H1 (cell line): ENCODE results near the gene PPM1G. TPM values are rescaled to one million over a fixed set of nuclear protein-coding genes. Genes with fewer than 3 reads are reported as not detected.

Source experiments
- CTCF ChIA-PET: fragments of 300-600 bp; sonication (Branson Sonifier 250); formaldehyde crosslinking; loops from one replicate; lab custom pipeline; 2021; ENCODE audit not compliant: partially characterized antibody; lab: Charles Lee
- POLR2A ChIA-PET: fragments of 300-600 bp; sonication (Branson Sonifier 250); formaldehyde crosslinking; loops from one replicate; lab custom pipeline; 2021; ENCODE audit warnings: inconsistent platforms; ENCODE audit not compliant: partially characterized antibody; lab: Charles Lee
- DNase-seq, 2 experiments: peaks; one replicate each; pipeline versions ENCODE4 v3.0.0 to v3.0.0-alpha.2; 2010 to 2022; ENCODE audit warnings: low spot score in 2 of 2, low read depth in 1 of 2, mixed read lengths in 1 of 2
- FAIRE-seq: peaks from 2 replicates; lab custom pipeline; 2011; peaks lifted over from hg19 to GRCh38; lab: Jason Lieb, UNC
- H2AFZ ChIP-seq: 2 replicates; pipeline ENCODE4 v1.8.1; 2012; ENCODE audit warnings: low read length, inconsistent platforms
- H2AK5ac ChIP-seq: 2 replicates; pipeline ENCODE4 v1.6.1; 2013; ENCODE audit warnings: low read depth, low read length
- H2BK120ac ChIP-seq: replicated peaks from 2 replicates; pipeline ENCODE3; 2013; ENCODE audit warnings: low read depth, low read length, inconsistent platforms
- H2BK12ac ChIP-seq: 2 replicates; pipeline ENCODE4 v1.6.1; 2013; ENCODE audit warnings: low read depth, low read length
- H2BK15ac ChIP-seq: 2 replicates; pipeline ENCODE4 v1.6.1; 2013; ENCODE audit warnings: low read length
- H2BK20ac ChIP-seq: 2 replicates; pipeline ENCODE4 v1.6.1; 2013; ENCODE audit warnings: low read length
- H2BK5ac ChIP-seq: 2 replicates; pipeline ENCODE4 v1.6.1; 2013; ENCODE audit warnings: low read depth, low read length
- H3K14ac ChIP-seq: 2 replicates; pipeline ENCODE4 v1.6.1; 2013; ENCODE audit warnings: inconsistent platforms; ENCODE audit not compliant: insufficient read length
- H3K18ac ChIP-seq: 2 replicates; pipeline ENCODE4 v1.6.1; 2013; ENCODE audit warnings: low read length; ENCODE audit errors: extremely low read depth
- H3K23ac ChIP-seq: 2 replicates; pipeline ENCODE4 v1.6.1; 2013; ENCODE audit warnings: inconsistent platforms; ENCODE audit not compliant: insufficient read length
- H3K23me2 ChIP-seq: 2 replicates; pipeline ENCODE4 v1.6.1; 2013; ENCODE audit warnings: low read depth, low read length
- H3K27ac ChIP-seq: 2 replicates; pipeline ENCODE4 v1.6.1; 2011; ENCODE audit warnings: low read depth, low read length, inconsistent platforms
- H3K27me3 ChIP-seq, 4 experiments: replicated peaks in 1 of 4; 1 replicate in 1 of 4; 2 replicates in 3 of 4; pipeline versions ENCODE4 v1.6.1 to v1.8.1; 2011 to 2013; ENCODE audit warnings: low read length in 3 of 4, mild to moderate bottlenecking in 3 of 4, inconsistent platforms in 2 of 4, mixed read lengths in 2 of 4, moderate library complexity in 1 of 4; ENCODE audit not compliant: control insufficient read depth in 3 of 4, insufficient read depth in 3 of 4; ENCODE audit errors: extremely low read depth in 1 of 4
- H3K36me3 ChIP-seq, 4 experiments: 2 replicates each; pipeline versions ENCODE4 v1.6.1 to v1.8.1; 2011 to 2013; ENCODE audit warnings: mild to moderate bottlenecking in 4 of 4, low read length in 3 of 4, moderate library complexity in 2 of 4, control low read depth in 1 of 4, inconsistent platforms in 1 of 4; ENCODE audit not compliant: insufficient read depth in 4 of 4, control insufficient read depth in 2 of 4
- H3K4ac ChIP-seq: replicated peaks from 2 replicates; pipeline ENCODE3; 2013; ENCODE audit warnings: low read length, low read depth, mixed read lengths, inconsistent platforms; ENCODE audit not compliant: insufficient read length
- H3K4me1 ChIP-seq, 4 experiments: replicated peaks in 1 of 4; 1 replicate in 1 of 4; 2 replicates in 3 of 4; pipeline versions ENCODE4 v1.6.1 to v1.8.1; 2011 to 2013; ENCODE audit warnings: low read length in 3 of 4, inconsistent platforms in 2 of 4, mixed read lengths in 1 of 4; ENCODE audit not compliant: insufficient read depth in 4 of 4, control insufficient read depth in 3 of 4
- H3K4me2 ChIP-seq, 2 experiments: 2 replicates each; pipeline versions ENCODE4 v1.6.1 to v1.8.1; 2011 to 2013; ENCODE audit warnings: low read depth in 2 of 2, low read length in 2 of 2, control low read depth in 1 of 2, inconsistent platforms in 1 of 2, mild to moderate bottlenecking in 1 of 2; ENCODE audit not compliant: insufficient read depth in 1 of 2
- H3K4me3 ChIP-seq, 4 experiments: fragments of 200-600, 300-600 bp in 1 of 4; sonication (generic), shearing (Covaris generic), sonication (Bioruptor Twin) in 1 of 4; 2 replicates each; pipeline versions ENCODE4 v1.5.1 to v1.8.1; 2011 to 2016; ENCODE audit warnings: low read length in 4 of 4, low read depth in 3 of 4, control low read depth in 2 of 4, inconsistent platforms in 2 of 4, mild to moderate bottlenecking in 2 of 4, mixed read lengths in 1 of 4, moderate library complexity in 1 of 4; ENCODE audit not compliant: insufficient read depth in 2 of 4; ENCODE audit errors: extremely low read depth in 1 of 4
- H3K56ac ChIP-seq: replicated peaks from 2 replicates; pipeline ENCODE3; 2013; ENCODE audit warnings: low read depth, mild to moderate bottlenecking, mixed read lengths, low read length, inconsistent platforms; ENCODE audit not compliant: insufficient read length
- H3K79me1 ChIP-seq: 2 replicates; pipeline ENCODE4 v1.6.1; 2013; ENCODE audit warnings: low read depth, low read length, control low read depth
- H3K79me2 ChIP-seq, 2 experiments: 2 replicates each; pipeline versions ENCODE4 v1.6.1 to v1.8.1; 2012 to 2013; ENCODE audit warnings: low read length in 2 of 2, mild to moderate bottlenecking in 2 of 2, inconsistent platforms in 1 of 2; ENCODE audit not compliant: insufficient read depth in 2 of 2, control insufficient read depth in 1 of 2
- H3K9ac ChIP-seq, 4 experiments: replicated peaks in 1 of 4; 1 replicate in 1 of 4; 2 replicates in 3 of 4; pipeline versions ENCODE4 v1.6.1 to v1.8.1; 2011 to 2013; ENCODE audit warnings: low read depth in 3 of 4, low read length in 3 of 4, control low read depth in 2 of 4, mild to moderate bottlenecking in 2 of 4, moderate library complexity in 2 of 4, inconsistent platforms in 1 of 4; ENCODE audit errors: extremely low read depth in 1 of 4
- H3K9me3 ChIP-seq, 2 experiments: 2 replicates each; pipeline versions ENCODE4 v1.6.1 to v1.8.1; 2012 to 2013; ENCODE audit warnings: mild to moderate bottlenecking in 2 of 2, moderate library complexity in 2 of 2, control low read depth in 1 of 2, inconsistent platforms in 1 of 2, low read depth in 1 of 2, low read length in 1 of 2, mixed read lengths in 1 of 2; ENCODE audit not compliant: insufficient read depth in 2 of 2
- H4K20me1 ChIP-seq, 2 experiments: replicated peaks in 1 of 2; 2 replicates each; pipeline versions ENCODE3 to v1.8.1; 2011 to 2013; ENCODE audit warnings: inconsistent platforms in 2 of 2, low read length in 2 of 2, mild to moderate bottlenecking in 1 of 2; ENCODE audit not compliant: insufficient read depth in 2 of 2, control insufficient read depth in 1 of 2
- H4K5ac ChIP-seq: 2 replicates; pipeline ENCODE4 v1.6.1; 2013; ENCODE audit warnings: low read length, low read depth, mixed read lengths, inconsistent platforms; ENCODE audit not compliant: insufficient read length
- H4K8ac ChIP-seq: 2 replicates; pipeline ENCODE4 v1.8.0; 2013; ENCODE audit warnings: mild to moderate bottlenecking, moderate library complexity, low read length, inconsistent platforms; ENCODE audit not compliant: insufficient read depth; ENCODE audit errors: extremely low read depth
- H4K91ac ChIP-seq: replicated peaks from 2 replicates; pipeline ENCODE3; 2013; ENCODE audit warnings: low read length, mixed read lengths, inconsistent platforms; ENCODE audit not compliant: insufficient read length
- CHD1 ChIP-seq: IDR thresholded peaks from 2 replicates; pipeline ENCODE4 v1.6.1; 2012; ENCODE audit warnings: low read depth, low read length, improper control_type of control experiment
- CHD2 ChIP-seq: IDR thresholded peaks from 2 replicates; pipeline ENCODE4 v1.6.1; 2012; ENCODE audit warnings: low read length, improper control_type of control experiment
- KDM1A ChIP-seq: fragments of 200-600, 300-600 bp; sonication (generic); IDR thresholded peaks from 2 replicates; pipeline ENCODE4 v1.7.1; 2016; ENCODE audit warnings: mild to moderate bottlenecking, low read length, borderline replicate concordance
- KDM5A ChIP-seq: fragments of 200-600 bp; IDR thresholded peaks from 2 replicates; pipeline ENCODE4 v1.7.1; 2012; ENCODE audit warnings: mild to moderate bottlenecking, low read length, inconsistent platforms, mixed read lengths
- NRF1 ChIP-seq: IDR thresholded peaks from 2 replicates; pipeline ENCODE4 v1.6.1; 2011; ENCODE audit warnings: mild to moderate bottlenecking, low read depth, low read length, improper control_type of control experiment
- SP1 ChIP-seq: IDR thresholded peaks from 2 replicates; pipeline ENCODE4 v1.6.1; 2011; ENCODE audit warnings: low read depth, low read length
- SUZ12 ChIP-seq: fragments of 200-600 bp; sonication (generic); IDR thresholded peaks from 2 replicates; pipeline ENCODE4 v1.6.1; 2012; ENCODE audit warnings: mild to moderate bottlenecking, inconsistent platforms, low read length, moderate library complexity, mixed read lengths
- TCF12 ChIP-seq: IDR thresholded peaks from 2 replicates; pipeline ENCODE4 v1.6.1; 2011; ENCODE audit warnings: low read depth, mild to moderate bottlenecking, low read length
- YY1 ChIP-seq: IDR thresholded peaks from 2 replicates; pipeline ENCODE4 v1.6.1; 2011; ENCODE audit warnings: low read depth, mild to moderate bottlenecking, low read length
- WGBS, 2 experiments: shearing (Covaris generic) in 1 of 2; methylation state at CpG; one replicate each; pipeline versions ENCODE4 v1.1.6 to v1.1.7; 2013 to 2015; ENCODE audit warnings: low lambda C conversion rate in 2 of 2, mixed read lengths in 2 of 2, inconsistent platforms in 1 of 2, low coverage in 1 of 2, missing lambda C conversion rate in 1 of 2; ENCODE audit not compliant: insufficient replicate concordance in 2 of 2, insufficient coverage in 1 of 2, insufficient read length in 1 of 2; ENCODE audit errors: extremely low coverage in 1 of 2, missing lambda C conversion rate in 1 of 2; 5-methylcytosine and 5-hydroxymethylcytosine counted together
- polyA plus RNA-seq, 7 experiments: library from polyadenylated mRNA; depleted of rRNA in 3 of 7; stranded (reverse) in 5 of 7; unstranded in 2 of 7; fragments of >200 nt in 5 of 7; fragments of 200-250 nt in 2 of 7; gene quantifications; 1 replicate in 5 of 7; 2 replicates in 1 of 7; 4 replicates in 1 of 7; pipeline versions ENCODE4 v1.2.1 to v1.2.3, GENCODE V29; 2011 to 2013; ENCODE audit warnings: missing spikeins in 2 of 7, mixed read lengths in 2 of 7
- total RNA-seq: library from RNA; stranded (reverse); fragmentation: NEBNext Ultra II Directional; extraction: Animal tissue kit (Norgen Biotek cat#: 25700); gene quantifications from 2 replicates; pipeline ENCODE4 v1.2.1, GENCODE V29; 2021
- TF ChIP-seq, protein P1 (sequence below): IDR thresholded peaks from 2 replicates; pipeline ENCODE4 v1.6.1; 2011; ENCODE audit warnings: low read length, improper control_type of control experiment

The PPM1G gene
- total and polyA plus RNA-seq, 2 of the 8 experiments (the other 6 are each of a cell fraction or from before 2014, with no cell fraction given): 73.3 to 203 TPM

DNA sequence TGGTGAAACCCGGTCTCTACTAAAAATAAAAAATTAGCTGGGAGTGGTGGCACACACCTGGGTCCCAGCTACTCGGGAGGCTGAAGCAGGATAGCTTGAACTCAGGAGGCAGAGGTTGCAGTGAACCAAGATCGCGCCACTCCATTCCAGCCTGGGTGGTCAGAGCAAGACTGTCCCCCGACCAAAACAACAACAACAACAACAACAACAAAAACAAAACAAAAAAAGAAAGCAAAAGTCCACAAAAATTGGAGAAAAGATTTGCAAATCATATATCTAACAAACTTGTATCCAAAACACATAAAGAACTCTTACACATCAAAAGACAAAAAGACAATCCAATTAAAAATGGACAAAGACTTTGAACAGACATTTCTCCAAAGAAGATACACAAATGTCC lies 10.4 kb downstream of the PPM1G start:
- Histone ChIP-seq H4K91ac (no peak overlapping the region), H3K36me3 (peaks cover 0 to 2% (median 0%) of the 10 kb centered on the region in 4 experiments; a peak in 1 of 8 replicates), H3K18ac (no peak overlapping the region), H2BK20ac (no peak overlapping the region), H3K79me1 (no peaks in the 10 kb centered on the region; the same call in none of the 2 replicates), H2AFZ (no peak overlapping the region), H3K79me2 (peaks cover 25 to 98% of the 10 kb centered on the region in 2 experiments), H2BK5ac (no peak overlapping the region), H3K23me2 (no peaks in the 10 kb centered on the region), H3K4ac (no peak overlapping the region), H2BK120ac (no peak overlapping the region), H3K14ac (no peak overlapping the region), H3K27ac (no peak overlapping the region), H4K5ac (no peak overlapping the region), H3K4me3 (no peak overlapping the region), H3K9ac (no peak overlapping the region), H3K27me3 (no peaks in the 10 kb centered on the region), H3K23ac (no peak overlapping the region), H2BK15ac (no peak overlapping the region), H3K56ac (no peak overlapping the region), H3K9me3 (no peaks in the 10 kb centered on the region), H3K4me1 (no peaks in the 10 kb centered on the region), H3K4me2 (no peak overlapping the region), H2AK5ac (no peak overlapping the region), H4K8ac (no peak overlapping the region), H4K20me1 (peaks cover 4 to 10% of the 10 kb centered on the region in 2 experiments), H2BK12ac (no peak overlapping the region)
- DNase-seq: no peak
- ChIA-PET POLR2A (interaction anchor here (1.2 to 4.1 kb wide), 3 partner anchors 9 to 16 kb away, joined by 3 to 18 read pairs (median 4); partner anchors contain the start of gene PPM1G), CTCF (interaction anchor here (0.6 to 1.6 kb wide), 2 partner anchors 9 to 71 kb away, joined by 4 to 8 read pairs; no protein-coding TSS in a partner anchor)
- 92% methylated on average over 5 of the region's 5 CpGs; no CpG with 5 or more reads in 1 of the 2 experiments for WGBS, 2 experiments
- no peak for FAIRE-seq
- TF ChIP-seq KDM5A: no peak
- TF ChIP-seq SUZ12: no peak
- no peak for TF ChIP-seq SP1
- no peak for TF ChIP-seq TCF12
- no peak for TF ChIP-seq YY1
- TF ChIP-seq NRF1: no peak
- TF ChIP-seq KDM1A: no peak
- no peak for TF ChIP-seq CHD1
- TF ChIP-seq, protein P1, sequence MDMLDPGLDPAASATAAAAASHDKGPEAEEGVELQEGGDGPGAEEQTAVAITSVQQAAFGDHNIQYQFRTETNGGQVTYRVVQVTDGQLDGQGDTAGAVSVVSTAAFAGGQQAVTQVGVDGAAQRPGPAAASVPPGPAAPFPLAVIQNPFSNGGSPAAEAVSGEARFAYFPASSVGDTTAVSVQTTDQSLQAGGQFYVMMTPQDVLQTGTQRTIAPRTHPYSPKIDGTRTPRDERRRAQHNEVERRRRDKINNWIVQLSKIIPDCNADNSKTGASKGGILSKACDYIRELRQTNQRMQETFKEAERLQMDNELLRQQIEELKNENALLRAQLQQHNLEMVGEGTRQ: no peak
- no peak for TF ChIP-seq CHD2
